ENCODE data around the gene ZNF385D. TPM values are rescaled to one million over a fixed set of nuclear protein-coding genes. Genes with fewer than 3 reads are reported as not detected.

The ZNF385D gene
- total RNA-seq, 1 experiment from 2014 or later: 9.6 TPM

DNA sequence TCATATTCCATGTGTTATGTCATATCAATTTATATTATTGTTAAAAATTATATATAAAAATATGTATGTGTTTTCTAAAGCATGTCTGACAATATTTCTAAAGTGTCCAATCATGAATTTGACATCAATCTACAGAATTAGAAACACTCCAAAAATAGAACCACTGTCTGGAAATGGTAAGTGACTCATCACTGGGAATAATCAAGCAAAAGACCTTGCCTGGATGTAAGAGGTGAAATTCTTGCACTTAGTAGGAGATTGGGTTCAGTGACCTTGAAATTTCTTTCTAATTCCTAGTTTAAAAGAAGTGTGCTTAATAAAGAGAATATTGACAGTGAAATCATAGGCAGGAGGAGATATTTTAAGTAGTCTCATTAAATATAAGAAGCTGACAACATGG lies 188.8 kb downstream of the ZNF385D start (continued):
- TF ChIP-seq E2F5 (CRISPR knock-in tag; IDR thresholded peaks at IDR 0.05): no peak
- TF ChIP-seq, protein P1, sequence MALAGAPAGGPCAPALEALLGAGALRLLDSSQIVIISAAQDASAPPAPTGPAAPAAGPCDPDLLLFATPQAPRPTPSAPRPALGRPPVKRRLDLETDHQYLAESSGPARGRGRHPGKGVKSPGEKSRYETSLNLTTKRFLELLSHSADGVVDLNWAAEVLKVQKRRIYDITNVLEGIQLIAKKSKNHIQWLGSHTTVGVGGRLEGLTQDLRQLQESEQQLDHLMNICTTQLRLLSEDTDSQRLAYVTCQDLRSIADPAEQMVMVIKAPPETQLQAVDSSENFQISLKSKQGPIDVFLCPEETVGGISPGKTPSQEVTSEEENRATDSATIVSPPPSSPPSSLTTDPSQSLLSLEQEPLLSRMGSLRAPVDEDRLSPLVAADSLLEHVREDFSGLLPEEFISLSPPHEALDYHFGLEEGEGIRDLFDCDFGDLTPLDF (CRISPR knock-in tag; IDR thresholded peaks at IDR 0.05): no peak

- no peak overlapping the region for H3K4me3 Mint-ChIP-seq
- ATAC-seq: no peak
- H3K4me1 Mint-ChIP-seq: peaks cover 10% of the 10 kb centered on the region; the same call in 1 of the 2 replicates
- H3K27ac Mint-ChIP-seq: no peak overlapping the region
- ChIA-PET CTCF (no interaction called here), POLR2A (no interaction called here)
- no peak for DNase-seq (ENCODE audit: low spot score)
- TF ChIP-seq, protein P2, sequence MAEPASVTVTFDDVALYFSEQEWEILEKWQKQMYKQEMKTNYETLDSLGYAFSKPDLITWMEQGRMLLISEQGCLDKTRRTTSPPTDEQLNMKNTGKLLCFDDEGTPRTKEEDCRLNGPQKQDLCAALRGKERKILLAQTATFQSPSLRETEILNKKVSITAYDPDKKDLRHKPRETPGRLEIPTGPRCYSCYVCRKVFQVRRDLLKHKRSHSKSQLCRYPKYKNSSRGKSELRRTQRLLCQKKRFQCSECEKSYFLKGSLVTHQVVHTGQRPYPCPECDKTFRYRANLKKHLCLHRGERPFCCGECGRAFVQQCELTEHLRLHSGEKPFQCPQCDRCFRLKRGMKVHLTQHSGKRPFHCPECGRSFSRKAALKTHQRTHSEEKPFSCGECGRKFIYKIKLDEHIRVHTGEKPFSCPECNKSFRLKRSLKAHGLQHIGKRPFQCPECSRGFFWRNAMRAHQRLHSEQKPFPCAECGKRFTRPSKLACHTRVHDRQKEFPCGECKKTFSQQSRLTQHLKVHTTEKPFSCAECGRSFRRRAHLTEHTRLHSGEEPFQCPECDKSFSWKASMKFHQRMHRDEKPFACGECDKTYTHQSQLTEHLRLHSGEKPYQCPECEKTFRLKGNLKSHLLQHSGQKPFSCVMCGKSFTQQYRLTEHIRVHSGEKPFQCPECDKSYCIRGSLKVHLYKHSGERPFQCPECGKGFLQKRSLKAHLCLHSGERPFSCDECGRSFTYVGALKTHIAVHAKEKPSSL (CRISPR knock-in tag; conservative IDR thresholded peaks at IDR 0.05): no peak
- TF ChIP-seq OVOL2 (CRISPR knock-in tag; IDR thresholded peaks at IDR 0.05; ENCODE audit: borderline replicate concordance) (no peak), ZNF416 (CRISPR knock-in tag; IDR thresholded peaks at IDR 0.05) (no peak), E2F4 (CRISPR knock-in tag; IDR thresholded peaks at IDR 0.05; ENCODE audit: borderline replicate concordance, low read depth) (no peak), PRRX2 (CRISPR knock-in tag; IDR thresholded peaks at IDR 0.05) (no peak), FOXK1 (CRISPR knock-in tag; IDR thresholded peaks at IDR 0.05) (no peak), CBFB (CRISPR knock-in tag; IDR thresholded peaks at IDR 0.05; ENCODE audit: low read depth) (no peak), ZNF532 (CRISPR knock-in tag; IDR thresholded peaks at IDR 0.05; ENCODE audit: borderline replicate concordance) (no peak), GTF2I (CRISPR knock-in tag; conservative IDR thresholded peaks at IDR 0.05) (no peak), IRF2 (CRISPR knock-in tag; IDR thresholded peaks at IDR 0.05; ENCODE audit: borderline replicate concordance, low read depth) (no peak), ETV6 (CRISPR knock-in tag; IDR thresholded peaks at IDR 0.05) (no peak), TCF7 (CRISPR knock-in tag; IDR thresholded peaks at IDR 0.05; ENCODE audit: low read depth) (no peak), NR1H2 (CRISPR knock-in tag; IDR thresholded peaks at IDR 0.05) (no peak), USF1 (CRISPR knock-in tag; IDR thresholded peaks at IDR 0.05) (no peak), ZNF138 (CRISPR knock-in tag; conservative IDR thresholded peaks at IDR 0.05) (no peak), FOXJ3 (CRISPR knock-in tag; IDR thresholded peaks at IDR 0.05; ENCODE audit: borderline replicate concordance) (no peak), MAX (CRISPR knock-in tag; IDR thresholded peaks at IDR 0.05) (no peak)
- TF ChIP-seq, protein P3, sequence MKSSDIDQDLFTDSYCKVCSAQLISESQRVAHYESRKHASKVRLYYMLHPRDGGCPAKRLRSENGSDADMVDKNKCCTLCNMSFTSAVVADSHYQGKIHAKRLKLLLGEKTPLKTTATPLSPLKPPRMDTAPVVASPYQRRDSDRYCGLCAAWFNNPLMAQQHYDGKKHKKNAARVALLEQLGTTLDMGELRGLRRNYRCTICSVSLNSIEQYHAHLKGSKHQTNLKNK (CRISPR knock-in tag; IDR thresholded peaks at IDR 0.05): no peak
- TF ChIP-seq, protein P4, sequence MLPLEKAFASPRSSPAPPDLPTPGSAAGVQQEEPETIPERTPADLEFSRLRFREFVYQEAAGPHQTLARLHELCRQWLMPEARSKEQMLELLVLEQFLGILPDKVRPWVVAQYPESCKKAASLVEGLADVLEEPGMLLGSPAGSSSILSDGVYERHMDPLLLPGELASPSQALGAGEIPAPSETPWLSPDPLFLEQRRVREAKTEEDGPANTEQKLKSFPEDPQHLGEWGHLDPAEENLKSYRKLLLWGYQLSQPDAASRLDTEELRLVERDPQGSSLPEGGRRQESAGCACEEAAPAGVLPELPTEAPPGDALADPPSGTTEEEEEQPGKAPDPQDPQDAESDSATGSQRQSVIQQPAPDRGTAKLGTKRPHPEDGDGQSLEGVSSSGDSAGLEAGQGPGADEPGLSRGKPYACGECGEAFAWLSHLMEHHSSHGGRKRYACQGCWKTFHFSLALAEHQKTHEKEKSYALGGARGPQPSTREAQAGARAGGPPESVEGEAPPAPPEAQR (CRISPR knock-in tag; IDR thresholded peaks at IDR 0.05): no peak
- H3K27me3 Mint-ChIP-seq (ENCODE audit: low read depth): no peaks in the 10 kb centered on the region
- H3K9me3 Mint-ChIP-seq: peaks cover 48% of the 10 kb centered on the region
- peaks cover 31% of the 10 kb centered on the region for H3K36me3 Mint-ChIP-seq
Observed at GRCh38 chr3:21561472-21561871, 189.5 kb downstream of the ZNF385D start.
